ENCODE results near the gene AOPEP. TPM values are rescaled to one million over a fixed set of nuclear protein-coding genes. Genes with fewer than 3 reads are reported as not detected.

The AOPEP gene
- total RNA-seq, 2 experiments from 2014 or later, result 6.9 to 7.0 TPM

- POLR2A ChIA-PET, result no interaction called here
- ATAC-seq (ENCODE audit: poor library complexity), result no peak
- Histone ChIP-seq H3K9me3 (ENCODE audit: control insufficient read depth in 1 of 2, insufficient read depth in 1 of 2, low read length in 2 of 2) (peaks cover 0 to 9% of the 10 kb centered on the region in 2 experiments), H3K27ac (ENCODE audit: low read depth in 1 of 2, low read length in 2 of 2) (no peak overlapping the region), H3K4me1 (ENCODE audit: insufficient read depth, low read length) (no peaks in the 10 kb centered on the region), H3K4me3 (ENCODE audit: low read length) (no peak overlapping the region), H3K36me3 (ENCODE audit: insufficient read depth, low read length) (no peaks in the 10 kb centered on the region), H3K27me3 (ENCODE audit: control insufficient read depth in 1 of 2, insufficient read depth in 2 of 2, low read length in 2 of 2) (no peaks in the 10 kb centered on the region)
- Mint-ChIP-seq H3K4me1 (ENCODE audit: low read depth) (peaks cover 17% of the 10 kb centered on the region), H3K4me3 (no peak overlapping the region), H3K27ac (no peak overlapping the region), H3K27me3 (no peaks in the 10 kb centered on the region), H3K9me3 (peaks cover 9% of the 10 kb centered on the region), H3K36me3 (ENCODE audit: low read depth) (peaks cover 34% of the 10 kb centered on the region)
- intact Hi-C loops (cut with DNase I, micrococcal nuclease), result no loop called here
- no peak for TF ChIP-seq CTCF (IDR thresholded peaks at IDR 0.05)
- no peak for DNase-seq
- CTCF ChIA-PET, result no interaction called here
Measured at GRCh38 chr9:94840738-94841137, 114.2 kb downstream of the AOPEP start.

GRCh38 chr9:94843134-94843533, 116.6 kb downstream of the AOPEP start:
- Histone ChIP-seq H3K36me3 (ENCODE audit: insufficient read depth, low read length) (no peaks in the 10 kb centered on the region), H3K4me1 (ENCODE audit: insufficient read depth, low read length) (no peaks in the 10 kb centered on the region), H3K4me3 (ENCODE audit: low read length) (no peak overlapping the region), H3K27me3 (ENCODE audit: control insufficient read depth in 1 of 2, insufficient read depth in 2 of 2, low read length in 2 of 2) (no peaks in the 10 kb centered on the region), H3K27ac (ENCODE audit: low read depth in 1 of 2, low read length in 2 of 2) (no peak overlapping the region), H3K9me3 (ENCODE audit: control insufficient read depth in 1 of 2, insufficient read depth in 1 of 2, low read length in 2 of 2) (peaks cover 0 to 4% of the 10 kb centered on the region in 2 experiments)
- H3K36me3 Mint-ChIP-seq (ENCODE audit: low read depth), result peaks cover 24% of the 10 kb centered on the region
- no peak for TF ChIP-seq CTCF (IDR thresholded peaks at IDR 0.05)
- ChIA-PET POLR2A (no interaction called here), CTCF (no interaction called here)
- no peak for ATAC-seq (ENCODE audit: poor library complexity)
- DNase-seq, result no peak
- H3K4me1 Mint-ChIP-seq (ENCODE audit: low read depth), result peaks cover 17% of the 10 kb centered on the region
- intact Hi-C loops (cut with DNase I, micrococcal nuclease), result no loop called here
- no peak overlapping the region for H3K27ac Mint-ChIP-seq
- no peaks in the 10 kb centered on the region for H3K27me3 Mint-ChIP-seq
- H3K4me3 Mint-ChIP-seq, result no peak overlapping the region
- H3K9me3 Mint-ChIP-seq, result peaks cover 4% of the 10 kb centered on the region

- no peaks in the 10 kb centered on the region for H3K9me3 Mint-ChIP-seq
- TF ChIP-seq CTCF (IDR thresholded peaks at IDR 0.05), result no peak
- DNase-seq (no peak), ATAC-seq (ENCODE audit: poor library complexity) (no peak)
- no peaks in the 10 kb centered on the region for H3K36me3 ChIP-seq (ENCODE audit: insufficient read depth, low read length)
- ChIA-PET CTCF (interaction anchor here (1.5 kb wide), 1 partner anchor 10 kb away, joined by 3 read pairs; no protein-coding TSS in a partner anchor), POLR2A (no interaction called here)
- intact Hi-C loops (cut with DNase I, micrococcal nuclease), result no loop called here
- peaks cover 17% of the 10 kb centered on the region for H3K4me1 Mint-ChIP-seq (ENCODE audit: low read depth)
- no peaks in the 10 kb centered on the region for H3K27me3 ChIP-seq (ENCODE audit: control insufficient read depth in 1 of 2, insufficient read depth in 2 of 2, low read length in 2 of 2)
- no peak overlapping the region for H3K4me3 ChIP-seq (ENCODE audit: low read length)
- H3K27me3 Mint-ChIP-seq, result no peaks in the 10 kb centered on the region
- H3K4me3 Mint-ChIP-seq, result no peak overlapping the region
- no peak overlapping the region for H3K27ac Mint-ChIP-seq
- H3K9me3 ChIP-seq (ENCODE audit: control insufficient read depth in 1 of 2, insufficient read depth in 1 of 2, low read length in 2 of 2), result no peaks in the 10 kb centered on the region
- H3K27ac ChIP-seq (ENCODE audit: low read depth in 1 of 2, low read length in 2 of 2), result no peak overlapping the region
- no peaks in the 10 kb centered on the region for H3K4me1 ChIP-seq (ENCODE audit: insufficient read depth, low read length)
- H3K36me3 Mint-ChIP-seq (ENCODE audit: low read depth), result peaks cover 6% of the 10 kb centered on the region
Measured at GRCh38 chr9:94846739-94847138, 120.2 kb downstream of the AOPEP start.

Measured in CD4-positive, alpha-beta T cell (primary cell).